Measurements from ENCODE around the gene PPP4R3B.
"Not testable (repeated sequence)": the region's sequence is repeated elsewhere in the genome, so short reads cannot be mapped to it uniquely, and the experiment has no call there.

The PPP4R3B gene

GRCh38 chr2:55592130-55592529 is 25.3 kb downstream of the PPP4R3B start:
- no peak for DNase-seq

GRCh38 chr2:55590810-55591440 is 26.5 kb downstream of the PPP4R3B start:
- DNase-seq: no peak

GRCh38 chr2:55585451-55586080 is 31.9 kb downstream of the PPP4R3B start:
- no peak for DNase-seq

- DNase-seq: no peak
Measured at GRCh38 chr2:55581874-55582547, 35.4 kb downstream of the PPP4R3B start.

GRCh38 chr2:55581435-55581834 is 36.0 kb downstream of the PPP4R3B start:
- no peak for DNase-seq

GRCh38 chr2:55569002-55569401 is 48.4 kb downstream of the PPP4R3B start:
- not testable (repeated sequence) for DNase-seq

- DNase-seq: no peak
Measured at GRCh38 chr2:55567298-55567697, 50.1 kb downstream of the PPP4R3B start.

GRCh38 chr2:55565613-55566012 is 51.8 kb downstream of the PPP4R3B start:
- DNase-seq: no peak

- no peak for DNase-seq
Measured at GRCh38 chr2:55560855-55561254, 56.6 kb downstream of the PPP4R3B start.

GRCh38 chr2:55556809-55557208 is 60.6 kb downstream of the PPP4R3B start:
- no peak for DNase-seq

- DNase-seq: no peak
Measured at GRCh38 chr2:55555977-55556376, 61.4 kb downstream of the PPP4R3B start.

- DNase-seq: no peak
Measured at GRCh38 chr2:55553321-55553720, 64.1 kb downstream of the PPP4R3B start.

- no peak for DNase-seq
Measured at GRCh38 chr2:55550368-55551102, 66.9 kb downstream of the PPP4R3B start.

GRCh38 chr2:55547679-55548078 is 69.7 kb downstream of the PPP4R3B start:
- not testable (repeated sequence) for DNase-seq

- no peak for DNase-seq
Measured at GRCh38 chr2:55547001-55547400, 70.4 kb downstream of the PPP4R3B start.

- no peak for DNase-seq
Measured at GRCh38 chr2:55530539-55531081, 86.8 kb downstream of the PPP4R3B start.

- no peak for DNase-seq
Measured at GRCh38 chr2:55526174-55526573, 91.2 kb downstream of the PPP4R3B start.

- no peak for DNase-seq
Measured at GRCh38 chr2:55524884-55525437, 92.5 kb downstream of the PPP4R3B start.

- peak; percentile 63 for DNase-seq
Measured at GRCh38 chr2:55519938-55520885, 97.2 kb downstream of the PPP4R3B start.

- DNase-seq: no peak
Measured at GRCh38 chr2:55518841-55519165, 98.6 kb downstream of the PPP4R3B start.

- DNase-seq: no peak
Measured at GRCh38 chr2:55511508-55512124, 105.8 kb downstream of the PPP4R3B start.

Measured in stimulated activated CD8-positive, alpha-beta memory T cell treated with anti-CD3 and anti-CD28 coated beads, Interleukin-4, amount 100 ng/mL, for 48 hours (primary cell).